Measurements from ENCODE around the gene METTL25B.

The METTL25B gene

DNA sequence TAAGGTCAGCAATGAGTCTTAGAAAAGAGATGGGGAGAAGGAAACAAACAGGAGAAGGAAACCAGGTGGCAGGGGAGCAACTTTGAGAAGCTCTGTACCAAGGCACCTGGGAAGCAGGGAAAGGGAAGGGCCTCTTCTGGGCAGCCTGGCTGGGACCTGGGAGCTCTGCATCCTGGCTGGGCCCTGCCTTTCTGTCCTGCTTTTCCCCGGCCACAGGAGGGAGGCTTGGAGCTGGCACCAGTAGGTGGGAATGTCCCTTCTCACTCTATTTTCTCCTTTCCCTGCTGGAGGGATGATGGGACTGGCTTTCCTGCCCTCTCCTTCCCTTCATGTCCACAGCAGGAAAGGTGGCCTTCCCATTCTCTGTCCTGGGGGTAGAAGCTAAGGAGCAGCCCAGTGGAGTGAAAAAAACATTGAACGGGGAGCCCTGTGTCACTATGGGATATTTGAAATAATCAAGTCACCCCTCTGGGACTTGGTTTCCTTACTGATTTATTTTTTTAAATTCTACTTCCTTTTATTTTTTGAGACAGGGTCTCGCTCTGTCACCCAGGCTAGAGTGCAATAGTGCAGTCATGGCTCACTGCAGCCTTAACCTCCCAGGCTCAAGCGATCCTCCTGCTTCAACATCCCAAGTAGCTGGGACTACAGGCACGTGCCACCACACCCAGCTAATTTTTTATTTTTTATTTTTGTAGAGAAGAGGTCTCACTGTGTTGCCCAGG is 45.9 kb upstream of the METTL25B start:
- ATAC-seq = peak; percentile 25
- TF ChIP-seq OSR1 (CRISPR knock-in tag; IDR thresholded peaks at IDR 0.05) = no peak
- TF ChIP-seq ZNF8 (CRISPR knock-in tag; IDR thresholded peaks at IDR 0.05) = no peak
- no peak for TF ChIP-seq TOX (CRISPR knock-in tag; IDR thresholded peaks at IDR 0.05; ENCODE audit: borderline replicate concordance)
- TF ChIP-seq ZFP30 (CRISPR knock-in tag; IDR thresholded peaks at IDR 0.05) = no peak
- TF ChIP-seq ISL1 (CRISPR knock-in tag; IDR thresholded peaks at IDR 0.05) = no peak
- no peak for TF ChIP-seq SNAI2 (CRISPR knock-in tag; IDR thresholded peaks at IDR 0.05)
- no peak for TF ChIP-seq PPARA (CRISPR knock-in tag; IDR thresholded peaks at IDR 0.05; ENCODE audit: borderline replicate concordance)
- TF ChIP-seq, protein P1, sequence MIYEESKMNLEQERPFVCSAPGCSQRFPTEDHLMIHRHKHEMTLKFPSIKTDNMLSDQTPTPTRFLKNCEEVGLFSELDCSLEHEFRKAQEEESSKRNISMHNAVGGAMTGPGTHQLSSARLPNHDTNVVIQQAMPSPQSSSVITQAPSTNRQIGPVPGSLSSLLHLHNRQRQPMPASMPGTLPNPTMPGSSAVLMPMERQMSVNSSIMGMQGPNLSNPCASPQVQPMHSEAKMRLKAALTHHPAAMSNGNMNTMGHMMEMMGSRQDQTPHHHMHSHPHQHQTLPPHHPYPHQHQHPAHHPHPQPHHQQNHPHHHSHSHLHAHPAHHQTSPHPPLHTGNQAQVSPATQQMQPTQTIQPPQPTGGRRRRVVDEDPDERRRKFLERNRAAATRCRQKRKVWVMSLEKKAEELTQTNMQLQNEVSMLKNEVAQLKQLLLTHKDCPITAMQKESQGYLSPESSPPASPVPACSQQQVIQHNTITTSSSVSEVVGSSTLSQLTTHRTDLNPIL (CRISPR knock-in tag; IDR thresholded peaks at IDR 0.05; ENCODE audit: low read depth) = no peak
- TF ChIP-seq RARB (CRISPR knock-in tag; IDR thresholded peaks at IDR 0.05) = no peak
- no peak for TF ChIP-seq CSDC2 (CRISPR knock-in tag; IDR thresholded peaks at IDR 0.05)
- no peak for TF ChIP-seq ARNTL (CRISPR knock-in tag; IDR thresholded peaks at IDR 0.05; ENCODE audit: borderline replicate concordance, low read depth)
- no peak for TF ChIP-seq BACH2 (CRISPR knock-in tag; IDR thresholded peaks at IDR 0.05; ENCODE audit: borderline replicate concordance)
- no peak for TF ChIP-seq GLIS3 (CRISPR knock-in tag; IDR thresholded peaks at IDR 0.05)
- no peak for TF ChIP-seq ZFP3 (CRISPR knock-in tag; IDR thresholded peaks at IDR 0.05)
- TF ChIP-seq ZNF565 (CRISPR knock-in tag; conservative IDR thresholded peaks at IDR 0.05; ENCODE audit: low read depth) = no peak
- no peak for TF ChIP-seq TCF4 (CRISPR knock-in tag; IDR thresholded peaks at IDR 0.05; ENCODE audit: borderline replicate concordance)
- TF ChIP-seq, protein P2, sequence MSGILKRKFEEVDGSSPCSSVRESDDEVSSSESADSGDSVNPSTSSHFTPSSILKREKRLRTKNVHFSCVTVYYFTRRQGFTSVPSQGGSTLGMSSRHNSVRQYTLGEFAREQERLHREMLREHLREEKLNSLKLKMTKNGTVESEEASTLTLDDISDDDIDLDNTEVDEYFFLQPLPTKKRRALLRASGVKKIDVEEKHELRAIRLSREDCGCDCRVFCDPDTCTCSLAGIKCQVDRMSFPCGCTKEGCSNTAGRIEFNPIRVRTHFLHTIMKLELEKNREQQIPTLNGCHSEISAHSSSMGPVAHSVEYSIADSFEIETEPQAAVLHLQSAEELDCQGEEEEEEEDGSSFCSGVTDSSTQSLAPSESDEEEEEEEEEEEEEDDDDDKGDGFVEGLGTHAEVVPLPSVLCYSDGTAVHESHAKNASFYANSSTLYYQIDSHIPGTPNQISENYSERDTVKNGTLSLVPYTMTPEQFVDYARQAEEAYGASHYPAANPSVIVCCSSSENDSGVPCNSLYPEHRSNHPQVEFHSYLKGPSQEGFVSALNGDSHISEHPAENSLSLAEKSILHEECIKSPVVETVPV (CRISPR knock-in tag; IDR thresholded peaks at IDR 0.05) = no peak
- TF ChIP-seq ESRRG (CRISPR knock-in tag; IDR thresholded peaks at IDR 0.05) = no peak
- TF ChIP-seq, protein P3, sequence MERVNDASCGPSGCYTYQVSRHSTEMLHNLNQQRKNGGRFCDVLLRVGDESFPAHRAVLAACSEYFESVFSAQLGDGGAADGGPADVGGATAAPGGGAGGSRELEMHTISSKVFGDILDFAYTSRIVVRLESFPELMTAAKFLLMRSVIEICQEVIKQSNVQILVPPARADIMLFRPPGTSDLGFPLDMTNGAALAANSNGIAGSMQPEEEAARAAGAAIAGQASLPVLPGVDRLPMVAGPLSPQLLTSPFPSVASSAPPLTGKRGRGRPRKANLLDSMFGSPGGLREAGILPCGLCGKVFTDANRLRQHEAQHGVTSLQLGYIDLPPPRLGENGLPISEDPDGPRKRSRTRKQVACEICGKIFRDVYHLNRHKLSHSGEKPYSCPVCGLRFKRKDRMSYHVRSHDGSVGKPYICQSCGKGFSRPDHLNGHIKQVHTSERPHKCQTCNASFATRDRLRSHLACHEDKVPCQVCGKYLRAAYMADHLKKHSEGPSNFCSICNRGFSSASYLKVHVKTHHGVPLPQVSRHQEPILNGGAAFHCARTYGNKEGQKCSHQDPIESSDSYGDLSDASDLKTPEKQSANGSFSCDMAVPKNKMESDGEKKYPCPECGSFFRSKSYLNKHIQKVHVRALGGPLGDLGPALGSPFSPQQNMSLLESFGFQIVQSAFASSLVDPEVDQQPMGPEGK (CRISPR knock-in tag; IDR thresholded peaks at IDR 0.05; ENCODE audit: borderline replicate concordance) = no peak
- no peak for TF ChIP-seq ZNF70 (CRISPR knock-in tag; IDR thresholded peaks at IDR 0.05)

DNA sequence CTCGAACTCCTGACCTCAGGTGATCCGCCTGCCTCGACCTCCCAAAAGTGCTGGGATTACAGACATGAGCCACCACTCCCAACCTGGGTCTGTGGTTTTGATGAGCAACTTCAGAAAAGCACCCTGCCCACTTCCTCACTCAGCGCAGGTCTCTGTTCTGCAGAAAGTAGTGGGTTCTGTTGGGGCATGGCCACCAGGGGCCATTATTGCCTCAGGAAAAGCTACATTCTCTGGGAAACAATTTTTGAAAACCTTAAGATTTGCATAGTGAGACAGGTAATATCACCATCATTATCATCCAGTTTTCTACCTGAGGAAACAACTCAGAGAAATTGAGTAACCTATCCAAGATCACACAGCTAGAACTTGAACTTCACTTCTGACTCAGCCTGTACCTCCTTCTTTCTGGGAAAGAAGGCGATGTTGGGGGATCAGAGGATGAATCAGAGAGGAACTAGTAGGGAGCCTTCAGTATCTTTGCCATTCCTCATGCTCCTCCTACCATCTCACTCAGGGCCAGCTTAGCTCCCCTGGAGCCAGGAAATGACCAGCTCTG is 44.0 kb upstream of the METTL25B start:
- ATAC-seq = no peak
- TF ChIP-seq, protein P2 (CRISPR knock-in tag; IDR thresholded peaks at IDR 0.05) = no peak
- TF ChIP-seq ARNTL (CRISPR knock-in tag; IDR thresholded peaks at IDR 0.05; ENCODE audit: borderline replicate concordance, low read depth) (no peak), ZC3H10 (CRISPR knock-in tag; IDR thresholded peaks at IDR 0.05) (no peak), ZNF565 (CRISPR knock-in tag; conservative IDR thresholded peaks at IDR 0.05; ENCODE audit: low read depth) (no peak), ESRRG (CRISPR knock-in tag; IDR thresholded peaks at IDR 0.05) (no peak), ISL1 (CRISPR knock-in tag; IDR thresholded peaks at IDR 0.05) (no peak), CSDC2 (CRISPR knock-in tag; IDR thresholded peaks at IDR 0.05) (no peak), BACH2 (CRISPR knock-in tag; IDR thresholded peaks at IDR 0.05; ENCODE audit: borderline replicate concordance) (no peak), RARB (CRISPR knock-in tag; IDR thresholded peaks at IDR 0.05) (no peak), ZFP30 (CRISPR knock-in tag; IDR thresholded peaks at IDR 0.05) (no peak)
- TF ChIP-seq, protein P4, sequence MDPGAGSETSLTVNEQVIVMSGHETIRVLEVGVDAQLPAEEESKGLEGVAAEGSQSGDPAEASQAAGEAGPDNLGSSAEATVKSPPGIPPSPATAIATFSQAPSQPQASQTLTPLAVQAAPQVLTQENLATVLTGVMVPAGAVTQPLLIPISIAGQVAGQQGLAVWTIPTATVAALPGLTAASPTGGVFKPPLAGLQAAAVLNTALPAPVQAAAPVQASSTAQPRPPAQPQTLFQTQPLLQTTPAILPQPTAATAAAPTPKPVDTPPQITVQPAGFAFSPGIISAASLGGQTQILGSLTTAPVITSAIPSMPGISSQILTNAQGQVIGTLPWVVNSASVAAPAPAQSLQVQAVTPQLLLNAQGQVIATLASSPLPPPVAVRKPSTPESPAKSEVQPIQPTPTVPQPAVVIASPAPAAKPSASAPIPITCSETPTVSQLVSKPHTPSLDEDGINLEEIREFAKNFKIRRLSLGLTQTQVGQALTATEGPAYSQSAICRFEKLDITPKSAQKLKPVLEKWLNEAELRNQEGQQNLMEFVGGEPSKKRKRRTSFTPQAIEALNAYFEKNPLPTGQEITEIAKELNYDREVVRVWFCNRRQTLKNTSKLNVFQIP (CRISPR knock-in tag; IDR thresholded peaks at IDR 0.05; ENCODE audit: borderline replicate concordance, low read depth) = no peak
